ENCODE measurements around the gene SLC44A4. TPM values are rescaled to one million over a fixed set of nuclear protein-coding genes. Genes with fewer than 3 reads are reported as not detected.
"Not testable (repeated sequence)": the region's sequence is repeated elsewhere in the genome, so short reads cannot be mapped to it uniquely, and the experiment has no call there.

The SLC44A4 gene
- total and polyA plus RNA-seq, 4 experiments from 2014 or later = 0.11 TPM; not detected in 3

DNA sequence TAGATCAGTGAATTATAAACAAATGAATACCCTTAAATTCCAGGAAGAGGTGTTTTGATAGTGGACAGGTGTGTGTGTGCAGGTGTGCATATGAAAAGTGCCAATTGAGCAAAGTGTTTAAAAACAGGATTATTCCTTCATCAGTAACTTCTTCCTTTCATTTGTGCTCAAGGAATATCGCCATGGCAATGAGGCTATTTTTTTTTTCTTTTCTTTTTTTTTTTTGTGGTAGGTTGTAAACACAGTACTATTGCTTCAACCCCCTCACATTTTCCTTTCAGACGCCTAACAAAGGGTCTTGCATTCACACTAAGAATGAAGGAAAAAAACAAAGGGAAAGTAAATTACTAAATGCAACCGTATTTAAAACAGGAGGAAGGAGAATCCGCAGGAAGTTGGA, 53.2 kb downstream of the SLC44A4 start:
- Histone ChIP-seq H3K36me3 (ENCODE audit: insufficient read depth, low read length) (no peaks in the 10 kb centered on the region), H3K4me3 (ENCODE audit: low read length in 2 of 2) (no peak overlapping the region), H3K27me3 (ENCODE audit: insufficient read depth, low read length) (no peaks in the 10 kb centered on the region), H3K9me3 (ENCODE audit: control insufficient read depth in 1 of 2, low read length in 2 of 2) (no peaks in the 10 kb centered on the region), H3K27ac (ENCODE audit: low read depth, low read length) (no peak overlapping the region), H3K4me1 (ENCODE audit: insufficient read depth, low read length) (peaks cover 48% of the 10 kb centered on the region)
- Mint-ChIP-seq H3K36me3 (peaks cover 0 to 15% of the 10 kb centered on the region in 2 donors), H3K4me1 (peaks cover 19 to 62% (median 43%) of the 10 kb centered on the region in 4 donors), H3K27me3 (no peaks in the 10 kb centered on the region), H3K27ac (peak overlapping the region in 6 of 7 donors; percentile 69 to 99 (median 82)), H3K9me3 (no peaks in the 10 kb centered on the region), H3K4me3 (peak overlapping the region in 4 of 8 donors; percentile 17 to 98 (median 94))
- no peak for DNase-seq
- CTCF ChIA-PET (ENCODE audit: partially characterized antibody) = interaction anchor here (1.1 to 2.6 kb wide), 4 partner anchors 8 to 227 kb away, joined by 3 to 15 read pairs (median 8); partner anchors contain the start of gene LSM2
- POLR2A ChIA-PET (ENCODE audit: partially characterized antibody) = interaction anchor here (1.0 to 4.3 kb wide), 6 partner anchors 12 to 173 kb away, joined by 3 to 81 read pairs (median 14); partner anchors contain the start of genes ABHD16A, BAG6, CLIC1 and HSPA1A
- intact Hi-C loops (cut with micrococcal nuclease) = no loop called here

GRCh38 chr6:31823592-31824196, 55.1 kb downstream of the SLC44A4 start:
- not testable (repeated sequence) for H3K9me3 Mint-ChIP-seq; H3K9me3 ChIP-seq (ENCODE audit: control insufficient read depth in 1 of 2, low read length in 2 of 2); H3K27ac ChIP-seq (ENCODE audit: low read depth, low read length); DNase-seq; H3K27me3 Mint-ChIP-seq; H3K36me3 ChIP-seq (ENCODE audit: insufficient read depth, low read length); H3K4me3 ChIP-seq (ENCODE audit: low read length in 2 of 2); H3K27me3 ChIP-seq (ENCODE audit: insufficient read depth, low read length)
- CTCF ChIA-PET (ENCODE audit: partially characterized antibody) = interaction anchor here (1.1 to 1.5 kb wide), 4 partner anchors 9 to 94 kb away, joined by 3 to 5 read pairs (median 3); partner anchors contain the start of gene LSM2
- H3K4me1 ChIP-seq (ENCODE audit: insufficient read depth, low read length) = peaks cover 64% of the 10 kb centered on the region
- Mint-ChIP-seq H3K36me3 (peaks cover 0 to 12% of the 10 kb centered on the region in 2 donors), H3K4me3 (peak overlapping the region in 4 of 8 donors; percentile 2 to 43 (median 32)), H3K4me1 (peaks cover 21 to 70% (median 44%) of the 10 kb centered on the region in 4 donors), H3K27ac (peak overlapping the region in 4 of 7 donors; percentile 46 to 99 (median 58))
- POLR2A ChIA-PET (ENCODE audit: partially characterized antibody) = interaction anchor here (1.0 to 7.1 kb wide), 10 partner anchors 9 to 171 kb away, joined by 3 to 76 read pairs (median 9); partner anchors contain the start of genes BAG6, CLIC1, CSNK2B and DDAH2
- intact Hi-C loops (cut with micrococcal nuclease) = loop anchor here (5.0 kb wide), 1 partner anchor 39 kb away; the partner anchor contains the start of gene NEU1

GRCh38 chr6:31822036-31822821, 56.6 kb downstream of the SLC44A4 start:
- H3K27me3 ChIP-seq (ENCODE audit: insufficient read depth, low read length) = no peaks in the 10 kb centered on the region
- H3K4me3 ChIP-seq (ENCODE audit: low read length in 2 of 2) = peak overlapping the region; percentile 84 to 96
- peaks cover 0 to 16% of the 10 kb centered on the region in 2 donors for H3K36me3 Mint-ChIP-seq
- peaks cover 31 to 81% (median 54%) of the 10 kb centered on the region in 4 donors for H3K4me1 Mint-ChIP-seq
- H3K36me3 ChIP-seq (ENCODE audit: insufficient read depth, low read length) = no peaks in the 10 kb centered on the region
- H3K4me3 Mint-ChIP-seq = peak overlapping the region; percentile 94 to 98 (median 97)
- no peaks in the 10 kb centered on the region for H3K9me3 Mint-ChIP-seq
- peak; percentile 71 to 83 (median 73) for DNase-seq
- intact Hi-C loops (cut with micrococcal nuclease) = loop anchor here (5.0 kb wide), 1 partner anchor 40 kb away; the partner anchor contains the start of gene NEU1
- ChIA-PET CTCF (ENCODE audit: partially characterized antibody) (interaction anchor here (0.9 to 2.8 kb wide), 6 partner anchors 9 to 92 kb away, joined by 3 to 9 read pairs (median 3); partner anchors contain the start of genes LSM2 and VARS1), POLR2A (ENCODE audit: partially characterized antibody) (interaction anchor here (0.9 to 7.1 kb wide), 17 partner anchors 9 to 241 kb away, joined by 3 to 76 read pairs (median 6); partner anchors contain the start of genes ABHD16A, BAG6, C6orf47 and CLIC1)
- H3K27ac Mint-ChIP-seq = peak overlapping the region; percentile 98 to 99 (median 98)
- no peaks in the 10 kb centered on the region for H3K9me3 ChIP-seq (ENCODE audit: control insufficient read depth in 1 of 2, low read length in 2 of 2)
- H3K4me1 ChIP-seq (ENCODE audit: insufficient read depth, low read length) = peaks cover 72% of the 10 kb centered on the region
- H3K27me3 Mint-ChIP-seq = no peaks in the 10 kb centered on the region
- H3K27ac ChIP-seq (ENCODE audit: low read depth, low read length) = peak overlapping the region; percentile 74

DNA sequence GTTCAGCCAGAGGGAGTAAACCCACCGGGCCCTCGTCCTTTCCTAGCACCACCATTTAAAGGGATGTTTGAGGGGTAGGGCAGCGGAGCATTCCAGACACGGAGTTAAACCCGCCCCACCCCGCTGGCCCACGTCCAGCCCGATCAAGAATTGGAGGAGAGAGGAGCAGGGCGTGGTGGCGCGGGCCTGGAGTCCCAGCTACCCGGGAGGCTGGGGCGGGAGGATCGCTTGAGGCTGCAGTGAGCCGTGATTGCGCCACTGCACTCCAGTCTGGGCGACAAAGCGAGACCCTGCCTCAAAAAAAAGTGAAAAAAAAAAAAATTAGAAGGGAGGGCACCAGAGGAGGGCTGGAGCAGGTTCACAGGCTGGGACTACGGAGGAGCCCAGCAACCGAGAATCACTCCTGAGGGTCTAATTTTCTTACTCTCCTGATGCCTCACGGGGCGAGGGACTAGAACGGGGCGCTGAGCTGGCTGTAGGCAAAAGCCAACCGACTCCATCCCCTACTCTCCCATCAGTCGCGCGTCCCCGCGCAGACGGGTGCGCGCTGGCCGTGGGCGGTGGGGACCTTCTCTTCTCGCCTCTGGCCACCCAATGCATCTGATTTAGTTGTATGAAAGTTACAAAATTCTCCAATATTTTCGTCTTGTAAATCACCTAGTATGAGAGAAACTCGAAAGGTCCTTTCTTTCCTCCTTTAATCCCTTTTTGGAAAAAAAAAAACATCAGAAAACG, 57.3 kb downstream of the SLC44A4 start:
- peaks cover 29 to 73% (median 49%) of the 10 kb centered on the region in 4 donors for H3K4me1 Mint-ChIP-seq
- peak overlapping the region; percentile 94 to 98 (median 97) for H3K4me3 Mint-ChIP-seq
- no peaks in the 10 kb centered on the region for H3K36me3 ChIP-seq (ENCODE audit: insufficient read depth, low read length)
- H3K4me1 ChIP-seq (ENCODE audit: insufficient read depth, low read length) = peaks cover 68% of the 10 kb centered on the region
- H3K27ac Mint-ChIP-seq = peak overlapping the region; percentile 98 to 99 (median 98)
- peaks cover 0 to 13% of the 10 kb centered on the region in 2 donors for H3K36me3 Mint-ChIP-seq
- peak in 2 of 5 donors; percentile 53 to 60 for DNase-seq
- H3K9me3 Mint-ChIP-seq = no peaks in the 10 kb centered on the region
- ChIA-PET CTCF (ENCODE audit: partially characterized antibody) (interaction anchor here (2.4 to 2.8 kb wide), 2 partner anchors 9 to 25 kb away, joined by 9 read pairs; partner anchors contain the start of gene VARS1), POLR2A (ENCODE audit: partially characterized antibody) (interaction anchor here (0.9 to 7.1 kb wide), 12 partner anchors 8 to 241 kb away, joined by 3 to 76 read pairs (median 8); partner anchors contain the start of genes ABHD16A, BAG6, CLIC1 and DDAH2)
- intact Hi-C loops (cut with micrococcal nuclease) = loop anchor here (5.0 kb wide), 1 partner anchor 41 kb away; the partner anchor contains the start of gene NEU1
- no peaks in the 10 kb centered on the region for H3K27me3 Mint-ChIP-seq
- H3K9me3 ChIP-seq (ENCODE audit: control insufficient read depth in 1 of 2, low read length in 2 of 2) = no peaks in the 10 kb centered on the region
- H3K27me3 ChIP-seq (ENCODE audit: insufficient read depth, low read length) = no peaks in the 10 kb centered on the region
- H3K27ac ChIP-seq (ENCODE audit: low read depth, low read length) = peak overlapping the region; percentile 74
- peak overlapping the region; percentile 84 to 96 for H3K4me3 ChIP-seq (ENCODE audit: low read length in 2 of 2)

- H3K36me3 ChIP-seq (ENCODE audit: insufficient read depth, low read length); H3K27me3 ChIP-seq (ENCODE audit: insufficient read depth, low read length); H3K27ac ChIP-seq (ENCODE audit: low read depth, low read length); H3K4me3 ChIP-seq (ENCODE audit: low read length in 2 of 2); H3K27me3 Mint-ChIP-seq; H3K9me3 Mint-ChIP-seq; H3K9me3 ChIP-seq (ENCODE audit: control insufficient read depth in 1 of 2, low read length in 2 of 2); DNase-seq: not testable (repeated sequence)
- H3K4me1 ChIP-seq (ENCODE audit: insufficient read depth, low read length) = peaks cover 57% of the 10 kb centered on the region
- peaks cover 0 to 13% of the 10 kb centered on the region in 2 donors for H3K36me3 Mint-ChIP-seq
- POLR2A ChIA-PET (ENCODE audit: partially characterized antibody) = interaction anchor here (0.9 to 7.1 kb wide), 7 partner anchors 13 to 239 kb away, joined by 3 to 76 read pairs (median 28); partner anchors contain the start of genes BAG6, CLIC1, DDAH2 and LSM2
- CTCF ChIA-PET (ENCODE audit: partially characterized antibody) = interaction anchor here (0.6 to 2.8 kb wide), 6 partner anchors 10 to 273 kb away, joined by 3 to 9 read pairs (median 7); partner anchors contain the start of genes NFKBIL1 and VARS1
- intact Hi-C loops (cut with micrococcal nuclease) = loop anchor here (5.0 kb wide), 1 partner anchor 42 kb away; the partner anchor contains the start of gene NEU1
- H3K4me3 Mint-ChIP-seq = peak overlapping the region in 6 of 8 donors; percentile 75 to 98 (median 95)
- peaks cover 28 to 64% (median 46%) of the 10 kb centered on the region in 4 donors for H3K4me1 Mint-ChIP-seq
- peak overlapping the region in 3 of 7 donors; percentile 90 to 99 (median 94) for H3K27ac Mint-ChIP-seq
Measured at GRCh38 chr6:31820399-31820798, 58.4 kb downstream of the SLC44A4 start.

DNA sequence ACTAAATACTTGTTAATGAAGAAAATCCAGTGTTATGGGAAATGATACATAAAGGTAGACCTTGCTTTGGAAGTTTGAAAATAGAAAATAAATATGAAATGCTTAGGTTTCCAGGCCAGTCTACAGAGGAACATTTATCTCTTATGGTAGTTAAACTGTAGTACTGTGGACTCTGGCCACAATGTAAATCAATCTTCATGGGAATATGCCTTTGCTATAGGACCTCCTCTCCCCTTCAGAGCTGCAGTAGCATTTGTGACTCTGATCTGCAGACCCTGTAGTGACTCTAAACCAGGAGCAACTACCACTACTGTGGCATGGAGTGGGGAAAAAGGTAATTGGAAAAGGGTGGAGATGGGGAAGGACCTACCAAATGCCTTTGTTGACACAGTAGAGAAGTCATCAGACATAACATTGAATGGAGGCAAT, 58.9 kb downstream of the SLC44A4 start:
- DNase-seq = no peak
- peaks cover 25 to 60% (median 43%) of the 10 kb centered on the region in 4 donors for H3K4me1 Mint-ChIP-seq
- intact Hi-C loops (cut with micrococcal nuclease) = loop anchor here (5.0 kb wide), 3 partner anchors 42 to 278 kb away; partner anchors contain the start of genes DDX39B and NEU1
- peaks cover 0 to 2% (median 0%) of the 10 kb centered on the region in 8 donors for H3K9me3 Mint-ChIP-seq
- CTCF ChIA-PET (ENCODE audit: partially characterized antibody) = interaction anchor here (0.6 to 2.8 kb wide), 8 partner anchors 10 to 308 kb away, joined by 3 to 9 read pairs (median 6); partner anchors contain the start of genes ATF6B, NFKBIL1, TNF and VARS1
- H3K9me3 ChIP-seq (ENCODE audit: control insufficient read depth in 1 of 2, low read length in 2 of 2) = no peaks in the 10 kb centered on the region
- peak overlapping the region in 6 of 7 donors; percentile 9 to 99 (median 88) for H3K27ac Mint-ChIP-seq
- H3K27me3 Mint-ChIP-seq = no peaks in the 10 kb centered on the region
- POLR2A ChIA-PET (ENCODE audit: partially characterized antibody) = interaction anchor here (0.9 to 7.1 kb wide), 7 partner anchors 13 to 167 kb away, joined by 3 to 76 read pairs (median 28); partner anchors contain the start of genes BAG6, CLIC1, DDAH2 and LSM2
- no peak overlapping the region for H3K4me3 ChIP-seq (ENCODE audit: low read length in 2 of 2)
- H3K4me1 ChIP-seq (ENCODE audit: insufficient read depth, low read length) = peaks cover 56% of the 10 kb centered on the region
- H3K36me3 ChIP-seq (ENCODE audit: insufficient read depth, low read length) = no peaks in the 10 kb centered on the region
- no peaks in the 10 kb centered on the region for H3K27me3 ChIP-seq (ENCODE audit: insufficient read depth, low read length)
- no peak overlapping the region for H3K27ac ChIP-seq (ENCODE audit: low read depth, low read length)
- peak overlapping the region; percentile 15 to 89 (median 68) for H3K4me3 Mint-ChIP-seq
- H3K36me3 Mint-ChIP-seq = peaks cover 0 to 13% of the 10 kb centered on the region in 2 donors
